Peyer's patch (tissue), 4 donors: Measurements from ENCODE around the gene NAA38. TPM values are rescaled to one million over a fixed set of nuclear protein-coding genes. Genes with fewer than 3 reads are reported as not detected.

Experiments
- DNase-seq, 3 donors: peaks; one replicate each; pipeline ENCODE4 v3.0.0-alpha.2; 2017 to 2019
- H3K27ac ChIP-seq, 4 donors: fragments of 200-600 bp; sonication (generic); one replicate each; pipeline ENCODE4 v1.5.1; 2016 to 2019
- H3K27me3 ChIP-seq, 2 donors: fragments of 200-600 bp; sonication (generic); one replicate each; pipeline ENCODE4 v1.5.1; 2019
- H3K36me3 ChIP-seq, 3 donors: fragments of 200-600 bp; sonication (generic); one replicate each; pipeline ENCODE4 v1.5.1; 2016 to 2019
- H3K4me1 ChIP-seq, 4 donors: fragments of 200-600 bp; sonication (generic); one replicate each; pipeline ENCODE4 v1.5.1; 2016 to 2019
- H3K4me3 ChIP-seq, 4 donors: fragments of 200-600 bp; sonication (generic); 1 replicate in 3 of 4; 2 replicates in 1 of 4; pipeline ENCODE4 v1.5.1; 2016 to 2019; ENCODE audit warnings: mild to moderate bottlenecking in 1 of 4
- H3K9me3 ChIP-seq, 4 donors: fragments of 200-600 bp; sonication (generic); one replicate each; pipeline ENCODE4 v1.5.1; 2016 to 2019; ENCODE audit warnings: mild to moderate bottlenecking in 1 of 4
- CTCF ChIP-seq, 6 experiments: fragments of 450-650 bp in 4 of 6; fragments of 200-600 bp in 2 of 6; sonication (generic) in 1 of 6; IDR thresholded peaks; one replicate each; pipeline ENCODE4 v1.5.1; 2017 to 2019; ENCODE audit warnings: antibody characterized with exemption in 6 of 6, mild to moderate bottlenecking in 3 of 6, moderate library complexity in 1 of 6
- POLR2A ChIP-seq, 2 donors: fragments of 450-650 bp; IDR thresholded peaks; one replicate each; pipeline ENCODE4 v1.5.1; 2017; ENCODE audit warnings: antibody characterized with exemption in 2 of 2, mild to moderate bottlenecking in 2 of 2, moderate library complexity in 2 of 2
- total RNA-seq, 4 donors: library from RNA; depleted of rRNA; stranded (reverse); fragments of >200 nt; gene quantifications; one replicate each; pipeline ENCODE4 v1.1.0, GENCODE V29; 2016

The NAA38 gene
- total RNA-seq, 4 donors from 2014 or later = 28.6 to 75.8 (median 47.8) TPM

GRCh38 chr17:7884581-7885366, 27.4 kb upstream of the NAA38 start:
- peaks cover 0 to 64% (median 12%) of the 10 kb centered on the region in 4 donors for H3K4me1 ChIP-seq
- TF ChIP-seq CTCF (IDR thresholded peaks at IDR 0.05) = no peak
- no peak for TF ChIP-seq POLR2A (IDR thresholded peaks at IDR 0.05)
- H3K27me3 ChIP-seq = no peaks in the 10 kb centered on the region
- peak overlapping the region; percentile 89 to 96 (median 94) for H3K27ac ChIP-seq
- H3K4me3 ChIP-seq = peak overlapping the region; percentile 62 to 89 (median 82)
- peak; percentile 22 to 65 (median 50) for DNase-seq
- peaks cover 0 to 8% (median 0%) of the 10 kb centered on the region in 3 donors for H3K36me3 ChIP-seq
- H3K9me3 ChIP-seq = no peaks in the 10 kb centered on the region

- Histone ChIP-seq H3K27ac (peak overlapping the region; percentile 32 to 96 (median 78)), H3K27me3 (no peaks in the 10 kb centered on the region), H3K36me3 (peaks cover 0 to 14% (median 0%) of the 10 kb centered on the region in 3 donors), H3K9me3 (no peaks in the 10 kb centered on the region), H3K4me3 (peak overlapping the region; percentile 62 to 89 (median 82)), H3K4me1 (peaks cover 0 to 55% (median 10%) of the 10 kb centered on the region in 4 donors)
- peak in 1 of 3 donors; percentile 36 for DNase-seq
- TF ChIP-seq CTCF (IDR thresholded peaks at IDR 0.05) = no peak
Observed at GRCh38 chr17:7883781-7884386, 26.5 kb upstream of the NAA38 start.

GRCh38 chr17:7882629-7883028, 25.3 kb upstream of the NAA38 start:
- H3K36me3 ChIP-seq = peaks cover 0 to 18% (median 0%) of the 10 kb centered on the region in 3 donors
- H3K4me3 ChIP-seq = no peak overlapping the region
- DNase-seq = peak in 1 of 3 donors; percentile 40
- no peaks in the 10 kb centered on the region for H3K9me3 ChIP-seq
- TF ChIP-seq POLR2A (IDR thresholded peaks at IDR 0.05) (no peak), CTCF (IDR thresholded peaks at IDR 0.05) (no peak)
- no peaks in the 10 kb centered on the region for H3K27me3 ChIP-seq
- peaks cover 0 to 43% (median 4%) of the 10 kb centered on the region in 4 donors for H3K4me1 ChIP-seq
- peak overlapping the region in 1 of 4 donors; percentile 37 for H3K27ac ChIP-seq

GRCh38 chr17:7882068-7882467, 24.7 kb upstream of the NAA38 start:
- peak in 2 of 3 donors; percentile 12 to 36 for DNase-seq
- no peak for TF ChIP-seq CTCF (IDR thresholded peaks at IDR 0.05)
- TF ChIP-seq POLR2A (IDR thresholded peaks at IDR 0.05) = no peak
- Histone ChIP-seq H3K4me1 (peaks cover 0 to 41% (median 3%) of the 10 kb centered on the region in 4 donors), H3K27ac (peak overlapping the region in 1 of 4 donors; percentile 37), H3K36me3 (peaks cover 0 to 18% (median 0%) of the 10 kb centered on the region in 3 donors), H3K4me3 (no peak overlapping the region), H3K9me3 (no peaks in the 10 kb centered on the region), H3K27me3 (no peaks in the 10 kb centered on the region)

- H3K9me3 ChIP-seq = no peaks in the 10 kb centered on the region
- TF ChIP-seq CTCF (IDR thresholded peaks at IDR 0.05) (no peak), POLR2A (IDR thresholded peaks at IDR 0.05) (no peak)
- peak in 1 of 3 donors; percentile 41 for DNase-seq
- no peaks in the 10 kb centered on the region for H3K27me3 ChIP-seq
- no peak overlapping the region for H3K4me3 ChIP-seq
- H3K36me3 ChIP-seq = peaks cover 0 to 18% (median 0%) of the 10 kb centered on the region in 3 donors
- peaks cover 0 to 35% (median 2%) of the 10 kb centered on the region in 4 donors for H3K4me1 ChIP-seq
- peak overlapping the region in 1 of 4 donors; percentile 37 for H3K27ac ChIP-seq
Observed at GRCh38 chr17:7881276-7882054, 24.1 kb upstream of the NAA38 start.
